Fibroblast of lung (primary cell): ENCODE measurements around the gene STK11IP. TPM values are rescaled to one million over a fixed set of nuclear protein-coding genes. Genes with fewer than 3 reads are reported as not detected.

Experiments
- DNase-seq, 2 donors: peaks; one replicate each; pipeline versions ENCODE4 v3.0.0 to v3.0.0-alpha.2; 2010; ENCODE audit warnings: low read depth in 2 of 2
- H2AFZ ChIP-seq: 2 replicates; pipeline ENCODE4 v1.5.1; 2012; ENCODE audit warnings: low read length, control low read depth, inconsistent platforms
- H3K27ac ChIP-seq: 2 replicates; pipeline ENCODE4 v1.5.1; 2011; ENCODE audit warnings: low read length, control low read depth; ENCODE audit not compliant: insufficient read depth
- H3K27me3 ChIP-seq: 2 replicates; pipeline ENCODE4 v1.5.1; 2011; ENCODE audit warnings: mild to moderate bottlenecking, low read length; ENCODE audit not compliant: control insufficient read depth, insufficient read depth
- H3K36me3 ChIP-seq: 2 replicates; pipeline ENCODE4 v1.5.1; 2011; ENCODE audit warnings: low read length; ENCODE audit not compliant: control insufficient read depth, insufficient read depth
- H3K4me1 ChIP-seq: 2 replicates; pipeline ENCODE4 v1.5.1; 2011; ENCODE audit warnings: low read length; ENCODE audit not compliant: control insufficient read depth, insufficient read depth; ENCODE audit errors: extremely low read depth
- H3K4me2 ChIP-seq: 2 replicates; pipeline ENCODE4 v1.5.1; 2011; ENCODE audit warnings: low read length, control low read depth; ENCODE audit not compliant: insufficient read depth; ENCODE audit errors: extremely low read depth
- H3K4me3 ChIP-seq, 4 experiments: fragments of 200-600 bp in 1 of 4; sonication (generic) in 1 of 4; replicated peaks in 1 of 4; 2 replicates each; pipeline ENCODE4 v1.5.1; 2011 to 2016; ENCODE audit warnings: low read length in 4 of 4, low read depth in 3 of 4, mild to moderate bottlenecking in 3 of 4, control low read depth in 2 of 4, inconsistent platforms in 1 of 4, mixed read lengths in 1 of 4; ENCODE audit not compliant: insufficient read depth in 1 of 4; ENCODE audit errors: control extremely low read depth in 1 of 4
- H3K79me2 ChIP-seq: 2 replicates; pipeline ENCODE4 v1.5.1; 2012; ENCODE audit warnings: mild to moderate bottlenecking, low read length, inconsistent platforms; ENCODE audit not compliant: control insufficient read depth, insufficient read depth
- H3K9ac ChIP-seq: 2 replicates; pipeline ENCODE4 v1.5.1; 2011; ENCODE audit warnings: mild to moderate bottlenecking, low read length, control low read depth; ENCODE audit not compliant: insufficient read depth
- H3K9me3 ChIP-seq: 2 replicates; pipeline ENCODE4 v1.5.1; 2012; ENCODE audit warnings: low read depth, low read length; ENCODE audit not compliant: control insufficient read depth, insufficient read depth
- H4K20me1 ChIP-seq: 2 replicates; pipeline ENCODE4 v1.5.1; 2011; ENCODE audit warnings: low read length; ENCODE audit not compliant: control insufficient read depth, insufficient read depth; ENCODE audit errors: extremely low read depth
- CTCF ChIP-seq, 2 donors: IDR thresholded peaks in 1 of 2; conservative IDR thresholded peaks in 1 of 2; 1 replicate in 1 of 2; 2 replicates in 1 of 2; pipeline ENCODE4 v1.5.1; 2011 to 2012; ENCODE audit warnings: low read length in 2 of 2, control low read depth in 1 of 2, inconsistent platforms in 1 of 2, low read depth in 1 of 2, mild to moderate bottlenecking in 1 of 2
- EZH2 ChIP-seq: IDR thresholded peaks from 2 replicates; pipeline ENCODE4 v1.5.1; 2012; ENCODE audit warnings: low read length, control low read depth, mild to moderate bottlenecking; ENCODE audit errors: missing control alignments
- polyA plus RNA-seq, 2 donors: library from polyadenylated mRNA; depleted of rRNA in 1 of 2; stranded (reverse) in 1 of 2; unstranded in 1 of 2; fragments of >200 nt; gene quantifications; 2 replicates each; pipeline ENCODE4 v1.2.1, GENCODE V29; 2011 to 2012; ENCODE audit warnings: missing spikeins in 1 of 2
- total RNA-seq: library from RNA; depleted of rRNA; stranded (reverse); fragments of >200 nt; gene quantifications from 2 replicates; pipeline ENCODE4 v1.2.1, GENCODE V29; 2014

The STK11IP gene
- total and polyA plus RNA-seq, 2 donors (not counting 1 experiment from before 2014, with no cell fraction given) = 5.6 to 16.8 TPM

GRCh38 chr2:219644801-219645480, 47.3 kb downstream of the STK11IP start:
- Histone ChIP-seq H3K79me2 (no peaks in the 10 kb centered on the region), H3K9ac (no peak overlapping the region), H4K20me1 (no peaks in the 10 kb centered on the region), H3K27me3 (no peaks in the 10 kb centered on the region), H3K4me2 (no peak overlapping the region), H3K27ac (no peak overlapping the region), H2AFZ (no peak overlapping the region), H3K4me1 (peaks cover 9% of the 10 kb centered on the region), H3K9me3 (no peaks in the 10 kb centered on the region), H3K36me3 (no peaks in the 10 kb centered on the region), H3K4me3 (no peak overlapping the region)
- TF ChIP-seq EZH2 (no peak), CTCF (conservative IDR thresholded peaks at IDR 0.05 in 1 of 2, IDR thresholded peaks at IDR 0.05 in 1 of 2; ENCODE audit: low read depth in 1 of 2, low read length in 2 of 2) (no peak)
- DNase-seq = peak; percentile 26 to 32

GRCh38 chr2:219645631-219646527, 48.2 kb downstream of the STK11IP start:
- Histone ChIP-seq H3K4me2 (no peak overlapping the region), H3K36me3 (no peaks in the 10 kb centered on the region), H3K4me1 (peaks cover 9% of the 10 kb centered on the region), H3K9ac (no peak overlapping the region), H3K79me2 (no peaks in the 10 kb centered on the region), H2AFZ (no peak overlapping the region), H3K27me3 (no peaks in the 10 kb centered on the region), H3K4me3 (no peak overlapping the region), H3K27ac (no peak overlapping the region), H4K20me1 (no peaks in the 10 kb centered on the region), H3K9me3 (no peaks in the 10 kb centered on the region)
- TF ChIP-seq EZH2 = no peak
- TF ChIP-seq CTCF (conservative IDR thresholded peaks at IDR 0.05 in 1 of 2, IDR thresholded peaks at IDR 0.05 in 1 of 2; ENCODE audit: low read depth in 1 of 2, low read length in 2 of 2) = no peak
- DNase-seq = peak; percentile 85

GRCh38 chr2:219648176-219648575, 50.5 kb downstream of the STK11IP start:
- Histone ChIP-seq H3K9ac (no peak overlapping the region), H3K27ac (no peak overlapping the region), H3K4me3 (no peak overlapping the region), H3K4me2 (no peak overlapping the region), H4K20me1 (no peaks in the 10 kb centered on the region), H3K4me1 (peaks cover 9% of the 10 kb centered on the region), H3K79me2 (no peaks in the 10 kb centered on the region), H3K9me3 (no peaks in the 10 kb centered on the region), H2AFZ (no peak overlapping the region), H3K27me3 (no peaks in the 10 kb centered on the region), H3K36me3 (no peaks in the 10 kb centered on the region)
- TF ChIP-seq CTCF (conservative IDR thresholded peaks at IDR 0.05 in 1 of 2, IDR thresholded peaks at IDR 0.05 in 1 of 2; ENCODE audit: low read depth in 1 of 2, low read length in 2 of 2) (no peak), EZH2 (no peak)
- no peak for DNase-seq
